K562 (cell line): ENCODE results near the gene MRLN. TPM values are rescaled to one million over a fixed set of nuclear protein-coding genes. Genes with fewer than 3 reads are reported as not detected.

Experiments
- ATAC-seq: fragments of 200-7000 bp; cut with Tn5 transposase; 3 replicates; pipeline ENCODE4 v1.9.1; 2020; ENCODE audit warnings: moderate library complexity
- BruUV-seq: library from RNA; stranded (reverse); fragments of 400-500 nt; replicated peaks from 2 replicates; lab custom pipeline; 2021; lab: Mats Ljungman, UMichigan
- CTCF ChIA-PET: fragments of 300-600 bp; formaldehyde crosslinking; extraction: SDS; loops from one replicate; lab custom pipeline; 2021; ENCODE audit warnings: low intra/inter-chr PET ratio; lab: Yijun Ruan, JAX
- POLR2A ChIA-PET: fragments of 300-600, 350-650 bp; sonication (Branson Sonifier 250); formaldehyde crosslinking; extraction: SDS; loops from one replicate; lab custom pipeline; 2021; ENCODE audit warnings: antibody characterized with exemption, inconsistent platforms; lab: Yijun Ruan, JAX
- DNase-seq, 4 experiments: peaks; one replicate each; pipeline versions ENCODE4 v3.0.0 to v3.0.0-alpha.2; 2011 to 2018; ENCODE audit warnings: low spot score in 3 of 4, mixed read lengths in 3 of 4; ENCODE audit errors: extremely low read depth in 1 of 4
- FAIRE-seq: peaks from 2 replicates; lab custom pipeline; 2011; peaks lifted over from hg19 to GRCh38; lab: Jason Lieb, UNC
- H2AFZ ChIP-seq: 2 replicates; pipeline ENCODE4 v1.6.0; 2011; ENCODE audit warnings: low read depth, low read length, control low read depth, inconsistent platforms
- H3K27ac ChIP-seq: fragments of 200-600 bp; 3 replicates; pipeline ENCODE4 v1.8.0; 2011; ENCODE audit warnings: low read depth, mild to moderate bottlenecking, control low read depth, inconsistent platforms, low read length, moderate library complexity, mixed read lengths; ENCODE audit errors: extremely low read depth
- H3K27me3 ChIP-seq, 2 experiments: fragments of 300-600 bp in 1 of 2; 2 replicates in 1 of 2; 3 replicates in 1 of 2; pipeline versions ENCODE4 v1.6.0 to v1.8.0; 2011; ENCODE audit warnings: inconsistent platforms in 2 of 2, low read length in 2 of 2, mild to moderate bottlenecking in 1 of 2, mixed read lengths in 1 of 2, moderate library complexity in 1 of 2; ENCODE audit not compliant: control insufficient read depth in 2 of 2, insufficient read depth in 2 of 2
- H3K36me3 ChIP-seq: fragments of 300-600 bp; 3 replicates; pipeline ENCODE4 v1.8.0; 2011; ENCODE audit warnings: mild to moderate bottlenecking, low read length, inconsistent platforms; ENCODE audit not compliant: control insufficient read depth, insufficient read depth
- H3K4me1 ChIP-seq, 2 experiments: fragments of 200-600 bp in 1 of 2; replicated peaks in 1 of 2; 2 replicates in 1 of 2; 3 replicates in 1 of 2; pipeline versions ENCODE4 v1.5.1 to v1.8.0; 2011; ENCODE audit warnings: inconsistent platforms in 2 of 2, low read length in 2 of 2, mild to moderate bottlenecking in 1 of 2, mixed read lengths in 1 of 2, moderate library complexity in 1 of 2; ENCODE audit not compliant: control insufficient read depth in 2 of 2, insufficient read depth in 2 of 2
- H3K4me2 ChIP-seq: 2 replicates; pipeline ENCODE4 v1.6.1; 2011; ENCODE audit warnings: low read length, control low read depth, inconsistent platforms, mixed read lengths; ENCODE audit not compliant: insufficient read depth
- H3K4me3 ChIP-seq: fragments of 200-600 bp; sonication (generic), shearing (Covaris generic); 2 replicates; pipeline ENCODE4 v1.5.1; 2016; ENCODE audit warnings: control low read depth, inconsistent platforms
- H3K79me2 ChIP-seq: fragments of 200-600 bp; 3 replicates; pipeline ENCODE4 v1.8.0; 2011; ENCODE audit warnings: low read length, inconsistent platforms; ENCODE audit not compliant: control insufficient read depth, insufficient read depth
- H3K9ac ChIP-seq, 2 experiments: 2 replicates each; pipeline versions ENCODE4 v1.6.0 to v1.6.1; 2011; ENCODE audit warnings: low read depth in 2 of 2, low read length in 2 of 2, control low read depth in 1 of 2, inconsistent platforms in 1 of 2, mild to moderate bottlenecking in 1 of 2, mixed read lengths in 1 of 2; ENCODE audit not compliant: insufficient read depth in 1 of 2
- H3K9me1 ChIP-seq: one replicate; pipeline ENCODE4 v1.6.0; 2011; ENCODE audit warnings: inconsistent platforms, mild to moderate bottlenecking, low read length, moderate library complexity; ENCODE audit not compliant: control insufficient read depth, insufficient read depth
- H3K9me3 ChIP-seq: replicated peaks from 2 replicates; pipeline ENCODE4 v1.5.1; 2011; ENCODE audit warnings: low read depth, low read length, inconsistent platforms; ENCODE audit not compliant: control insufficient read depth, insufficient read depth
- H4K20me1 ChIP-seq: replicated peaks from 2 replicates; pipeline ENCODE4 v1.6.1; 2011; ENCODE audit warnings: low read length, inconsistent platforms, mixed read lengths; ENCODE audit not compliant: control insufficient read depth, insufficient read depth
- JUNB ChIP-seq: fragments of 450-650 bp; formaldehyde crosslinking; conservative IDR thresholded peaks from 2 replicates; pipeline ENCODE4 v1.4.0; 2020; ENCODE audit warnings: mild to moderate bottlenecking
- MAFF ChIP-seq: IDR thresholded peaks from 2 replicates; pipeline ENCODE4 v1.6.1; 2012; ENCODE audit warnings: low read length, improper control_type of control experiment
- MLLT1 ChIP-seq, 2 experiments: fragments of 450-650 bp; IDR thresholded peaks; 2 replicates each; pipeline ENCODE4 v1.6.1; 2016
- NFE2L1 ChIP-seq: fragments of 450-650 bp; IDR thresholded peaks from 2 replicates; pipeline ENCODE4 v1.6.1; 2016; ENCODE audit warnings: missing genetic modification characterization, low read depth, mild to moderate bottlenecking, missing compliant biosample characterization, moderate library complexity, borderline replicate concordance
- RFX1 ChIP-seq: fragments of 450-650 bp; IDR thresholded peaks from 2 replicates; pipeline ENCODE4 v1.6.1; 2016; ENCODE audit warnings: mild to moderate bottlenecking, moderate library complexity
- ZNF79 ChIP-seq: fragments of 250-450 bp; sonication (Bioruptor Pico); IDR thresholded peaks from 2 replicates; pipeline ENCODE4 v1.4.0; 2020; ENCODE audit warnings: low read depth, mild to moderate bottlenecking, moderate library complexity
- WGBS: fragments of 100-300 bp; shearing (Covaris generic); methylation state at CpG from one replicate; pipeline ENCODE4 v1.1.6; 2016; ENCODE audit warnings: low coverage, mixed read lengths; ENCODE audit not compliant: insufficient coverage; ENCODE audit errors: missing lambda C conversion rate; 5-methylcytosine and 5-hydroxymethylcytosine counted together
- in situ Hi-C: fragments of 300-500 bp; cut with MboI; formaldehyde crosslinking; loops from 4 replicates; pipeline ENCODE4 v1.15.0; 2018; ENCODE audit warnings: inconsistent platforms, mixed read lengths
- intact Hi-C: fragments of 100-400 bp; cut with micrococcal nuclease; formaldehyde crosslinking; loops from 2 replicates; pipeline ENCODE4 v1.14.2; 2022
- polyA plus RNA-seq, 8 experiments: library from polyadenylated mRNA; depleted of rRNA in 4 of 8; stranded (reverse) in 5 of 8; unstranded in 3 of 8; fragments of >200 nt; fragmentation: Nextera tagmentation in 2 of 8; fragmentation: Illumina TruSeq in 1 of 8; extraction: Ambion mirVana in 2 of 8; extraction: Trizol in 1 of 8; gene quantifications; 2 replicates each; pipeline versions ENCODE4 v1.2.1 to v1.2.3, GENCODE V29; 2011 to 2014; ENCODE audit warnings: inconsistent platforms in 1 of 8, missing spikeins in 1 of 8
- total RNA-seq, 7 experiments: library from RNA; depleted of rRNA in 6 of 7; stranded (reverse); fragments of >200 nt in 6 of 7; fragmentation: Illumina TruSeq in 2 of 7; extraction: Trizol in 2 of 7; gene quantifications; 2 replicates each; pipeline versions ENCODE4 v1.2.1 to v1.2.3, GENCODE V29; 2011 to 2021; ENCODE audit warnings: low replicate concordance in 1 of 7
- TF ChIP-seq, protein P1 (sequence below): fragments of 450-650 bp; IDR thresholded peaks from 2 replicates; pipeline ENCODE4 v1.6.1; 2014; ENCODE audit warnings: low read depth, mild to moderate bottlenecking, moderate library complexity, borderline replicate concordance
- TF ChIP-seq, protein P2 (sequence below): fragments of 450-650 bp; formaldehyde crosslinking; IDR thresholded peaks from 2 replicates; pipeline ENCODE4 v1.4.0; 2020; ENCODE audit warnings: mild to moderate bottlenecking, moderate library complexity
- TF ChIP-seq, protein P3 (sequence below): fragments of 250-450 bp; sonication (Bioruptor Pico); IDR thresholded peaks from 2 replicates; pipeline ENCODE4 v1.9.0; 2021; ENCODE audit warnings: mild to moderate bottlenecking, inconsistent platforms

MRLN gene
- total and polyA plus RNA-seq, 9 of the 15 experiments (the other 6 are each of a cell fraction or from before 2014, with no cell fraction given): 0.07 to 0.13 TPM; not detected in 7

GRCh38 chr10:59770689-59771088, 17.4 kb upstream of the MRLN start:
- peaks cover 2% of the 10 kb centered on the region; the same call in 1 of the 2 replicates for H3K9me3 ChIP-seq
- no peak overlapping the region for H3K4me3 ChIP-seq
- no peak overlapping the region for H3K9ac ChIP-seq
- no peaks in the 10 kb centered on the region for H3K4me1 ChIP-seq
- H3K9me1 ChIP-seq: no peaks in the 10 kb centered on the region
- TF ChIP-seq, protein P1, sequence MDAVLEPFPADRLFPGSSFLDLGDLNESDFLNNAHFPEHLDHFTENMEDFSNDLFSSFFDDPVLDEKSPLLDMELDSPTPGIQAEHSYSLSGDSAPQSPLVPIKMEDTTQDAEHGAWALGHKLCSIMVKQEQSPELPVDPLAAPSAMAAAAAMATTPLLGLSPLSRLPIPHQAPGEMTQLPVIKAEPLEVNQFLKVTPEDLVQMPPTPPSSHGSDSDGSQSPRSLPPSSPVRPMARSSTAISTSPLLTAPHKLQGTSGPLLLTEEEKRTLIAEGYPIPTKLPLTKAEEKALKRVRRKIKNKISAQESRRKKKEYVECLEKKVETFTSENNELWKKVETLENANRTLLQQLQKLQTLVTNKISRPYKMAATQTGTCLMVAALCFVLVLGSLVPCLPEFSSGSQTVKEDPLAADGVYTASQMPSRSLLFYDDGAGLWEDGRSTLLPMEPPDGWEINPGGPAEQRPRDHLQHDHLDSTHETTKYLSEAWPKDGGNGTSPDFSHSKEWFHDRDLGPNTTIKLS: no peak
- TF ChIP-seq ZNF79 (CRISPR knock-in tag) (no peak), NFE2L1 (no peak), MAFF (no peak)
- H3K27me3 ChIP-seq: no peaks in the 10 kb centered on the region
- H3K36me3 ChIP-seq: no peaks in the 10 kb centered on the region
- H2AFZ ChIP-seq: no peak overlapping the region
- DNase-seq: no peak
- in situ Hi-C loops: no loop called here
- no TSS peak for BruUV-seq
- POLR2A ChIA-PET: no interaction called here
- no peak overlapping the region for H3K4me2 ChIP-seq
- intact Hi-C loops: no loop called here
- no peak overlapping the region for H3K27ac ChIP-seq
- CTCF ChIA-PET: no interaction called here
- H3K79me2 ChIP-seq: no peaks in the 10 kb centered on the region
- no peaks in the 10 kb centered on the region for H4K20me1 ChIP-seq
- 21% methylated on average over 11 of the region's 11 CpGs for WGBS
- no peak for ATAC-seq
- FAIRE-seq: no peak

GRCh38 chr10:59762505-59762904, 9.2 kb upstream of the MRLN start:
- in situ Hi-C loops (no loop called here), intact Hi-C loops (no loop called here)
- no peaks in the 10 kb centered on the region for H3K9me1 ChIP-seq
- H2AFZ ChIP-seq: no peak overlapping the region
- H3K4me1 ChIP-seq: no peaks in the 10 kb centered on the region
- H3K36me3 ChIP-seq: no peaks in the 10 kb centered on the region
- no peak for FAIRE-seq
- H3K4me2 ChIP-seq: no peak overlapping the region
- ChIA-PET POLR2A (no interaction called here), CTCF (no interaction called here)
- 3% methylated on average over 2 of the region's 2 CpGs for WGBS
- no peaks in the 10 kb centered on the region; a peak in 1 of 5 replicates for H3K27me3 ChIP-seq
- ATAC-seq: no peak
- no peaks in the 10 kb centered on the region for H3K79me2 ChIP-seq
- H3K9ac ChIP-seq: no peak overlapping the region
- no TSS peak for BruUV-seq
- H3K4me3 ChIP-seq: no peak overlapping the region
- no peak for DNase-seq
- H4K20me1 ChIP-seq: no peaks in the 10 kb centered on the region
- H3K9me3 ChIP-seq: no peaks in the 10 kb centered on the region
- no peak overlapping the region for H3K27ac ChIP-seq
- TF ChIP-seq RFX1 (no peak), MLLT1 (IDR thresholded peaks at IDR 0.05) (no peak), JUNB (CRISPR knock-in tag) (no peak)
- TF ChIP-seq, protein P2, sequence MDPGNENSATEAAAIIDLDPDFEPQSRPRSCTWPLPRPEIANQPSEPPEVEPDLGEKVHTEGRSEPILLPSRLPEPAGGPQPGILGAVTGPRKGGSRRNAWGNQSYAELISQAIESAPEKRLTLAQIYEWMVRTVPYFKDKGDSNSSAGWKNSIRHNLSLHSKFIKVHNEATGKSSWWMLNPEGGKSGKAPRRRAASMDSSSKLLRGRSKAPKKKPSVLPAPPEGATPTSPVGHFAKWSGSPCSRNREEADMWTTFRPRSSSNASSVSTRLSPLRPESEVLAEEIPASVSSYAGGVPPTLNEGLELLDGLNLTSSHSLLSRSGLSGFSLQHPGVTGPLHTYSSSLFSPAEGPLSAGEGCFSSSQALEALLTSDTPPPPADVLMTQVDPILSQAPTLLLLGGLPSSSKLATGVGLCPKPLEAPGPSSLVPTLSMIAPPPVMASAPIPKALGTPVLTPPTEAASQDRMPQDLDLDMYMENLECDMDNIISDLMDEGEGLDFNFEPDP (CRISPR knock-in tag): no peak
- TF ChIP-seq, protein P3, sequence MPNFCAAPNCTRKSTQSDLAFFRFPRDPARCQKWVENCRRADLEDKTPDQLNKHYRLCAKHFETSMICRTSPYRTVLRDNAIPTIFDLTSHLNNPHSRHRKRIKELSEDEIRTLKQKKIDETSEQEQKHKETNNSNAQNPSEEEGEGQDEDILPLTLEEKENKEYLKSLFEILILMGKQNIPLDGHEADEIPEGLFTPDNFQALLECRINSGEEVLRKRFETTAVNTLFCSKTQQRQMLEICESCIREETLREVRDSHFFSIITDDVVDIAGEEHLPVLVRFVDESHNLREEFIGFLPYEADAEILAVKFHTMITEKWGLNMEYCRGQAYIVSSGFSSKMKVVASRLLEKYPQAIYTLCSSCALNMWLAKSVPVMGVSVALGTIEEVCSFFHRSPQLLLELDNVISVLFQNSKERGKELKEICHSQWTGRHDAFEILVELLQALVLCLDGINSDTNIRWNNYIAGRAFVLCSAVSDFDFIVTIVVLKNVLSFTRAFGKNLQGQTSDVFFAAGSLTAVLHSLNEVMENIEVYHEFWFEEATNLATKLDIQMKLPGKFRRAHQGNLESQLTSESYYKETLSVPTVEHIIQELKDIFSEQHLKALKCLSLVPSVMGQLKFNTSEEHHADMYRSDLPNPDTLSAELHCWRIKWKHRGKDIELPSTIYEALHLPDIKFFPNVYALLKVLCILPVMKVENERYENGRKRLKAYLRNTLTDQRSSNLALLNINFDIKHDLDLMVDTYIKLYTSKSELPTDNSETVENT: no peak
